Liver (tissue), 9 donors: Measurements from ENCODE around the gene CHRM2. TPM values are rescaled to one million over a fixed set of nuclear protein-coding genes. Genes with fewer than 3 reads are reported as not detected.

Source experiments
- DNase-seq: peaks from one replicate; pipeline ENCODE4 v3.0.0-alpha.2; 2017; ENCODE audit warnings: low spot score
- H3K27ac ChIP-seq, 2 donors: one replicate each; pipeline ENCODE4 v1.7.0; 2013; ENCODE audit warnings: inconsistent platforms in 2 of 2, low read length in 2 of 2, control low read depth in 1 of 2, low read depth in 1 of 2, mild to moderate bottlenecking in 1 of 2
- H3K27me3 ChIP-seq, 4 donors: one replicate each; pipeline versions ENCODE4 v1.6.1 to v1.7.0; 2013; ENCODE audit warnings: low read length in 3 of 4, inconsistent platforms in 1 of 4, mild to moderate bottlenecking in 1 of 4, moderate library complexity in 1 of 4; ENCODE audit not compliant: control insufficient read depth in 4 of 4, insufficient read depth in 4 of 4
- H3K36me3 ChIP-seq, 4 donors: one replicate each; pipeline versions ENCODE4 v1.6.1 to v1.7.0; 2013; ENCODE audit warnings: low read length in 3 of 4, mild to moderate bottlenecking in 3 of 4, low read depth in 1 of 4, moderate library complexity in 1 of 4; ENCODE audit not compliant: control insufficient read depth in 4 of 4, insufficient read depth in 3 of 4
- H3K4me1 ChIP-seq, 4 donors: one replicate each; pipeline versions ENCODE4 v1.6.1 to v1.7.0; 2013; ENCODE audit warnings: low read length in 3 of 4, mild to moderate bottlenecking in 3 of 4, moderate library complexity in 1 of 4; ENCODE audit not compliant: control insufficient read depth in 4 of 4, insufficient read depth in 4 of 4
- H3K4me3 ChIP-seq, 3 donors: one replicate each; pipeline versions ENCODE4 v1.6.1 to v1.7.0; 2013; ENCODE audit warnings: low read length in 3 of 3, control low read depth in 1 of 3, low read depth in 1 of 3, mild to moderate bottlenecking in 1 of 3
- H3K9ac ChIP-seq, 2 donors: one replicate each; pipeline ENCODE4 v1.7.0; 2013; ENCODE audit warnings: low read length in 2 of 2, mild to moderate bottlenecking in 2 of 2, moderate library complexity in 2 of 2, control low read depth in 1 of 2, low read depth in 1 of 2
- H3K9me3 ChIP-seq, 4 donors: one replicate each; pipeline versions ENCODE4 v1.6.1 to v1.7.0; 2013; ENCODE audit warnings: low read length in 3 of 4; ENCODE audit not compliant: control insufficient read depth in 4 of 4
- ATF3 ChIP-seq: IDR thresholded peaks from 2 replicates; pipeline ENCODE4 v1.6.1; 2016; ENCODE audit warnings: antibody characterized with exemption
- CTCF ChIP-seq: fragments of 150-350 bp; IDR thresholded peaks from 2 replicates; pipeline ENCODE4 v1.5.1; 2017; ENCODE audit warnings: improper control_type of control experiment, low read depth, low read length; ENCODE audit not compliant: missing input control
- EGR1 ChIP-seq, 2 donors: IDR thresholded peaks; 2 replicates each; pipeline ENCODE4 v1.6.1; 2016 to 2018; ENCODE audit warnings: antibody characterized with exemption in 2 of 2, low read depth in 2 of 2
- FOXA1 ChIP-seq: IDR thresholded peaks from 2 replicates; pipeline ENCODE4 v1.6.1; 2016; ENCODE audit warnings: antibody characterized with exemption
- FOXA2 ChIP-seq: IDR thresholded peaks from 2 replicates; pipeline ENCODE4 v1.6.1; 2016; ENCODE audit warnings: antibody characterized with exemption
- GABPA ChIP-seq, 2 donors: IDR thresholded peaks in 1 of 2; conservative IDR thresholded peaks in 1 of 2; 2 replicates each; pipeline ENCODE4 v1.6.1; 2016; ENCODE audit warnings: antibody characterized with exemption in 2 of 2, mild to moderate bottlenecking in 1 of 2, moderate library complexity in 1 of 2
- HNF4A ChIP-seq, 2 donors: conservative IDR thresholded peaks; 2 replicates each; pipeline ENCODE4 v1.6.1; 2016; ENCODE audit warnings: antibody characterized with exemption in 2 of 2, mild to moderate bottlenecking in 2 of 2
- HNF4G ChIP-seq: IDR thresholded peaks from 2 replicates; pipeline ENCODE4 v1.6.1; 2016; ENCODE audit warnings: antibody characterized with exemption
- JUND ChIP-seq, 2 donors: IDR thresholded peaks; 2 replicates each; pipeline ENCODE4 v1.6.1; 2016; ENCODE audit warnings: antibody characterized with exemption in 2 of 2
- MAX ChIP-seq: IDR thresholded peaks from 2 replicates; pipeline ENCODE4 v1.6.1; 2016; ENCODE audit warnings: antibody characterized with exemption
- NR2F2 ChIP-seq: IDR thresholded peaks from 2 replicates; pipeline ENCODE4 v1.6.1; 2016; ENCODE audit warnings: antibody characterized with exemption
- RAD21 ChIP-seq, 2 donors: IDR thresholded peaks; 2 replicates each; pipeline ENCODE4 v1.6.1; 2016; ENCODE audit warnings: antibody characterized with exemption in 2 of 2, mild to moderate bottlenecking in 2 of 2
- REST ChIP-seq: IDR thresholded peaks from 2 replicates; pipeline ENCODE4 v1.6.1; 2016; ENCODE audit warnings: antibody characterized with exemption, mild to moderate bottlenecking
- RXRA ChIP-seq, 2 donors: IDR thresholded peaks; 2 replicates each; pipeline ENCODE4 v1.6.1; 2017 to 2018; ENCODE audit warnings: antibody characterized with exemption in 2 of 2, mild to moderate bottlenecking in 1 of 2
- SP1 ChIP-seq: IDR thresholded peaks from 2 replicates; pipeline ENCODE4 v1.6.1; 2018; ENCODE audit warnings: antibody characterized with exemption, mild to moderate bottlenecking
- TAF1 ChIP-seq: conservative IDR thresholded peaks from 2 replicates; pipeline ENCODE4 v1.6.1; 2016; ENCODE audit warnings: antibody characterized with exemption, mild to moderate bottlenecking
- YY1 ChIP-seq: IDR thresholded peaks from 2 replicates; pipeline ENCODE4 v1.6.1; 2016; ENCODE audit warnings: antibody characterized with exemption, mild to moderate bottlenecking
- ZBTB33 ChIP-seq: IDR thresholded peaks from 2 replicates; pipeline ENCODE4 v1.6.1; 2016; ENCODE audit warnings: antibody characterized with exemption
- WGBS: extraction: QIAGEN DNeasy Blood & Tissue Kit; methylation state at CpG from one replicate; pipeline ENCODE4 v1.1.7; 2013; 5-methylcytosine and 5-hydroxymethylcytosine counted together
- polyA plus RNA-seq, 2 donors: library from polyadenylated mRNA; stranded (reverse) in 1 of 2; unstranded in 1 of 2; fragments of 200-250 nt in 1 of 2; fragments of >200 nt in 1 of 2; fragmentation: Nextera tagmentation in 1 of 2; extraction: Ambion mirVana in 1 of 2; gene quantifications; one replicate each; pipeline versions ENCODE4 v1.2.1 to v1.2.3, GENCODE V29; 2013 to 2015
- total RNA-seq, 2 donors: library from RNA; depleted of rRNA; stranded (reverse); fragments of >200 nt; gene quantifications; one replicate each; pipeline ENCODE4 v1.2.3, GENCODE V29; 2014
- donor health status: healthy.
- donor health status: healthy.
- donor health status: healthy.
- donor health status: healthy.
- donor health status: healthy.

The CHRM2 gene
- total and polyA plus RNA-seq, 4 donors = 0.08 to 1.2 (median 0.30) TPM

- no peaks in the 10 kb centered on the region for H3K27me3 ChIP-seq
- WGBS = 67% methylated on average over 1 of the region's 1 CpG
- H3K36me3 ChIP-seq = no peaks in the 10 kb centered on the region
- H3K27ac ChIP-seq = no peak overlapping the region
- no peak for DNase-seq
- H3K9ac ChIP-seq = no peak overlapping the region
- no peaks in the 10 kb centered on the region for H3K4me1 ChIP-seq
- no peak overlapping the region for H3K4me3 ChIP-seq
- TF ChIP-seq GABPA (IDR thresholded peaks at IDR 0.05 in 1 of 2, conservative IDR thresholded peaks at IDR 0.05 in 1 of 2) = no peak
- no peaks in the 10 kb centered on the region for H3K9me3 ChIP-seq
These were observed 18.9 kb downstream of the CHRM2 start for GRCh38 chr7:136887317-136887716.

GRCh38 chr7:136890399-136890798 is 21.9 kb downstream of the CHRM2 start:
- Histone ChIP-seq H3K4me1 (no peaks in the 10 kb centered on the region), H3K9me3 (no peaks in the 10 kb centered on the region), H3K27me3 (no peaks in the 10 kb centered on the region), H3K36me3 (no peaks in the 10 kb centered on the region), H3K27ac (no peak overlapping the region), H3K9ac (no peak overlapping the region), H3K4me3 (no peak overlapping the region)
- 35% methylated on average over 3 of the region's 3 CpGs for WGBS
- no peak for TF ChIP-seq FOXA2
- TF ChIP-seq REST = no peak
- no peak for TF ChIP-seq RAD21 (IDR thresholded peaks at IDR 0.05)
- TF ChIP-seq NR2F2 = no peak
- TF ChIP-seq RXRA (IDR thresholded peaks at IDR 0.05) = no peak
- no peak for TF ChIP-seq MAX
- TF ChIP-seq ZBTB33 = no peak
- no peak for TF ChIP-seq ATF3
- no peak for TF ChIP-seq YY1
- no peak for TF ChIP-seq HNF4A (conservative IDR thresholded peaks at IDR 0.05)
- no peak for TF ChIP-seq TAF1
- no peak for TF ChIP-seq GABPA (IDR thresholded peaks at IDR 0.05 in 1 of 2, conservative IDR thresholded peaks at IDR 0.05 in 1 of 2)
- TF ChIP-seq SP1 = no peak
- TF ChIP-seq FOXA1 = no peak
- no peak for TF ChIP-seq CTCF
- no peak for TF ChIP-seq EGR1 (IDR thresholded peaks at IDR 0.05; ENCODE audit: low read depth in 2 of 2)
- no peak for TF ChIP-seq HNF4G
- no peak for TF ChIP-seq JUND (IDR thresholded peaks at IDR 0.05)
- no peak for DNase-seq
